GM12891 (cell line): ENCODE measurements around the gene SORCS2.

Experiments used
- POLR2A ChIP-seq: IDR thresholded peaks from 2 replicates; pipeline ENCODE4 v1.6.1; 2011; ENCODE audit warnings: low read depth, low read length, control low read depth
- POLR2AphosphoS5 ChIP-seq: IDR thresholded peaks from 2 replicates; pipeline ENCODE4 v1.6.1; 2011; ENCODE audit warnings: low read depth, low read length, control low read depth
- TAF1 ChIP-seq: IDR thresholded peaks from 2 replicates; pipeline ENCODE4 v1.6.1; 2011; ENCODE audit warnings: low read depth, low read length, control low read depth

- TF ChIP-seq POLR2AphosphoS5 (no peak), POLR2A (no peak), TAF1 (no peak)
These were observed 45.5 kb downstream of the SORCS2 start for GRCh38 chr4:7237873-7238272.
